NCI-H345 (cell line): Measurements from ENCODE around the gene WDHD1.
"Not testable (repeated sequence)": the region's sequence is repeated elsewhere in the genome, so short reads cannot be mapped to it uniquely, and the experiment has no call there.

Experiments used
- DNase-seq: peaks from one replicate; lab custom pipeline; 2025; lab: John Stamatoyannopoulos, UW

WDHD1 gene

GRCh38 chr14:55026793-55027561, at the start of gene WDHD1, which contains the start of gene SOCS4:
Gene WDHD1 (minus strand): TSS chr14:55027099. CDS start chr14:55026787, 312 bp downstream.
Gene SOCS4 (plus strand): TSS chr14:55027236. CDS start chr14:55043042, 15,806 bp downstream.
- peak; percentile 93 for DNase-seq

GRCh38 chr14:55075628-55076175, 48.8 kb upstream of the WDHD1 start:
- DNase-seq: no peak

- DNase-seq: no peak
Observed at GRCh38 chr14:55074662-55075061, 47.8 kb upstream of the WDHD1 start.

- DNase-seq: no peak
Observed at GRCh38 chr14:55073856-55074255, 47.0 kb upstream of the WDHD1 start.

DNA sequence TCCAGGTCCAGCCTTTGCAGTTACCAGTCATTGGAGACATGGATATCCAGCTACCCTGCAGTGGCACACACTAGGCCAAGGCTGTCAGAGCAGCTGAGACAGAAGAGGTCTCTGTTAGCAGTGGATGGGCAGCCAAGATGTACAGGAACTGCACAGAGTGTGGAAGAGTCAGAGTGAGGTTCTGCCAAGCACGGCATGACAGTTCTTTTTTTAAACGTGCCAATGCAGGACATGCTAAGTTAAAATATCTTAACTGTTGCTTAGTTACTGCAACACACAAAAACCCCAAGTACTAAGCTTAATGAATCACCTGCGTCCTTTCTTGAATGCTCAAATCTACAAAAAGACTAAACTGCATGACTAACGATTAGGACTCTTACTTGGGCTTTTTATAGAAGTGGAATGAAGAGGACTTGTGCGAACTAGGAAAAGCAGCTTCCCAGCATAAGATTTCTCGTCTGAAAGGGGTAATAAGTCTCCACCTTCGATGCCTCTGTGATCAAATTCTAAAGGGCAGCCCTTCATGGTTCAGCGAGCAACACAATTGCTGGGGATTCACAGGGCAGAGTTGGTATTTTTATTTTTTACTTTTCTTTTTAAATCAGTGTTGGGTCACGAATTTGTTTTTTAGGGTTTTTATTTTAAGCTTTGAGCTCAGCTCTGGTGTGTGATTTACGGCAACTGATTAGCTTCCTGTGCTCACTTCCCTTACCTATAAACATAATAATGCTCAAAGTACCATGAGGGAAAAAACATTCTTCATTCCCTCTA, 45.2 kb upstream of the WDHD1 start:
- DNase-seq: no peak

GRCh38 chr14:55070981-55071411, 44.1 kb upstream of the WDHD1 start:
- no peak for DNase-seq

DNA sequence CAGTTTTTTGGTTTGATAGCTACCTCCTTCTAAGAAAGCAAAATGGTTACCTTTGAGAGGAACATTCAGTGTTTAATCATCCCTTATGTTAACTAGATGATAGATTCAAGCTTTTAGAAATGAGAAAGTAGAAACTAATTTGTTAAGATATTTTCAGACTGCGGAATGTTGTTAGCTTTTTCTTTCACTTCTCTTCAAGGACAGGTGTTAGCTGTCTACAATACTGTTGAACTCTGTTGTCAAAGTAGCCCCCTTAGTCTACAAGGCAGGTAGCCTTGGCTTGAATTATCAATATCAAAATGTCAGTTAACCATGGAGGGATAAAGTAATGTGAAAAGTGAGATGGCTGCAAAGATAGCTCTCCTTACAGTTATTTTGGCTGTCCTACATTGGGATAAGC, 39.3 kb upstream of the WDHD1 start:
- no peak for DNase-seq

- no peak for DNase-seq
Observed at GRCh38 chr14:55065411-55065810, 38.5 kb upstream of the WDHD1 start.

- DNase-seq: not testable (repeated sequence)
Observed at GRCh38 chr14:55064896-55065295, 38.0 kb upstream of the WDHD1 start.

GRCh38 chr14:55062517-55063351, 35.8 kb upstream of the WDHD1 start:
- no peak for DNase-seq

- DNase-seq: no peak
Observed at GRCh38 chr14:55059333-55059732, 32.4 kb upstream of the WDHD1 start.

DNA sequence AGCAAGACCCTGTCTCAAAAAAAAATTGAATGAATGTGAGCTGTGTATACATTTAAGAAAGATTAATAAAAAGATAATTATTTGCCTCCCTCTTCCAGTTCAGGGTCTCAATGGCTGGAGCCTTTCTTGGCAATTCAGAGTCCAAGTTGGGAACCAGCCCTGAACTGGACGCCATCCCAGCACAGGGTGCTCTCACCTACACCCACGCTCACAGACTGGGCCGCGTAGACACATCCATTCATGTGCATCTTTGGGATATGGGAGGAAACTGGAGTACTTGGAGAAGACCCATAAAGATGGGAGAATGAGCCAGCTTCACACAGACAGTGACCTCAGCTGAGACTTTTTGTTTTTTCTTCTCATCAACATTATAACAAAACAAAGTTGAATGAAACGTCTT, 31.0 kb upstream of the WDHD1 start:
- no peak for DNase-seq

DNA sequence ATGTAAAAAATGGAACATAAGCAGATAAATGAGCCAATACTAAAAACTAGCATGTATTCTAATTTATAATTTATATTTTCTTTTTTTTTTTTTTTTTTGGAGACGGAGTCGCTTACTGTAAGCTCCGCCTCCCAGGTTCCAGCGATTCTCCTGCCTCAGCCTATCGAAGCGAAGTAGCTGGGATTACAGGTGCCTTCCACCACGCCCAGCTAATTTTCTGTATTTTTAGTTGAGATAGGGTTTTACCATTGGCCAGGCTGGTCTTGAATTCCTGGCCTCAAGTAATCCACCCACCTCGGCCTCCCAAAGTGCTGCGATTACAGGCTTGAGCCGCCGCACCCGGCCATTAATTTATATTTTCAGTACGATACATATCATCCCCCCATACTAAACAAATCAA, 27.2 kb upstream of the WDHD1 start:
- no peak for DNase-seq

GRCh38 chr14:55053500-55053899, 26.6 kb upstream of the WDHD1 start:
- no peak for DNase-seq

GRCh38 chr14:55053018-55053417, 26.1 kb upstream of the WDHD1 start:
- no peak for DNase-seq

DNA sequence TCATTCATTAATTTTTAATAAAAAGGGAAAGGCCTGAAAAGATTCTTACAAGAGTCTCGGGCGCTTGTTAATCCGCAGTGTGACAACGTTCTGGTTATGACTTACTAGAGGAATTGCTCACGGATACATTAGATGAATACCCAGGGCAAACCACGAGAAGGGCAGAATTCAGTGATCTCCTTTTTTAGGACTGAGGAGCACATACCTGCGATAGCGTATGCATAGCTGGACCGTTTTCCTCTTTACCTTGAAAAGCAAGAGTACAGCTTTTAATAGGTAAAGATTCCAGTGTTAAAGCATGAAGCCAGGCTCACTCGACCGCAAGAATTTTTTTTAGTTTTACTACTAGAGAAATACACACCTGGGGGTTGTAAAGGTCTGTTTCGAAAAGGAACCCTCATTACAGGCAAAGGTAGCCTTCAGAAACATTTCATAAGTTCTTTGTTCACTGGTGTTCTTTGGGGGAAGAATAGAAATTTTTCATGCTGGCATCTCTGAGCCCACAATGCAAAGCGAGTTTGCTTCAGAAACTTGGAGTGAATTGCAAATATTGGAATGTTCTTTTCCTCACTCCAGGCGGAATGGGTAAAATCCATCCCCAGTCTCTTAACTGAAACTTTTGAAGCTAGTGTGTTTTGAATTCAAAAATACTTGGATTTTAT, 25.5 kb upstream of the WDHD1 start:
- no peak for DNase-seq

- peak; percentile 93 for DNase-seq
Observed at GRCh38 chr14:55051423-55052268, 24.7 kb upstream of the WDHD1 start, which contains the start of gene MAPK1IP1L. Gene MAPK1IP1L (plus strand): TSS chr14:55051647. CDS start chr14:55061684, 10,037 bp downstream.

GRCh38 chr14:55051165-55051422, 24.2 kb upstream of the WDHD1 start:
- DNase-seq: no peak

DNA sequence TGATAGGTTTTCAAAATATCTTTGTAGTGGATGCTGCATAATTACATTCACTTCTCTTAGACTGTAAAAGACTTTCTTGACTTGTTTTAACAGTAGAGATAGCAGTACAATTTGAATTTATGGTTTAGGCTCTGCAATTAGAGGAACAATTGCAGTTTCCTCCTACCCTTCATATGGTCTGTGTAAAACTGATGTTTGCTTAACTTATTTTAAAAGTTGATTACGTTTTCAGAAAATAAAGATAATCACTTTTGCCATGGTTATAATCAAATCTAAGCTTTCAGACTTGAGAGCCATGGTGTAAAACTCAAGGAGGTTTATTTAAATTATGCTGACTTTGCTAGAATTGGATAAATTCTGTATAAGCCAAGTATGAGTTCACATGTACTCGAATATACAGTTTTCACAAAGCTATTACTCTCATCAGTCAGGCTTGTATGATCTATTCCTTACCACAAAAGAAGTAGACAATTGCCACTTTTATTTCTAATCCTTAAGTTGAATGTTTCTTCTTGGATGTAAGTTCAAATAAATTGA, 22.1 kb upstream of the WDHD1 start:
- DNase-seq: no peak

GRCh38 chr14:55047301-55048053, 20.6 kb upstream of the WDHD1 start:
- DNase-seq: no peak
